ENCODE data around the gene FOXN3.

FOXN3 gene

GRCh38 chr14:89417091-89417464, at the start of gene FOXN3:
TSS of gene FOXN3 (minus strand) at chr14:89417233. CDS start at chr14:89412476, 4,757 bp downstream.
- DNase-seq: peak; percentile 86

GRCh38 chr14:89466484-89466883, 49.5 kb upstream of the FOXN3 start:
- no peak for DNase-seq

- no peak for DNase-seq
Measured at GRCh38 chr14:89465876-89466275, 48.8 kb upstream of the FOXN3 start.

- no peak for DNase-seq
Measured at GRCh38 chr14:89461256-89461655, 44.2 kb upstream of the FOXN3 start.

GRCh38 chr14:89458713-89459420, 41.8 kb upstream of the FOXN3 start:
- no peak for DNase-seq

GRCh38 chr14:89457007-89457406, 40.0 kb upstream of the FOXN3 start:
- DNase-seq: no peak

- DNase-seq: no peak
Measured at GRCh38 chr14:89455412-89455811, 38.4 kb upstream of the FOXN3 start.

GRCh38 chr14:89454996-89455395, 38.0 kb upstream of the FOXN3 start:
- DNase-seq: no peak

GRCh38 chr14:89452281-89452680, 35.2 kb upstream of the FOXN3 start:
- no peak for DNase-seq

- no peak for DNase-seq
Measured at GRCh38 chr14:89451229-89451628, 34.2 kb upstream of the FOXN3 start.

GRCh38 chr14:89447182-89447944, 30.3 kb upstream of the FOXN3 start:
- no peak for DNase-seq

- DNase-seq: no peak
Measured at GRCh38 chr14:89445273-89445973, 28.4 kb upstream of the FOXN3 start.

GRCh38 chr14:89444516-89445125, 27.6 kb upstream of the FOXN3 start:
- DNase-seq: no peak

GRCh38 chr14:89444044-89444443, 27.0 kb upstream of the FOXN3 start:
- DNase-seq: no peak

- DNase-seq: no peak
Measured at GRCh38 chr14:89443042-89443629, 26.1 kb upstream of the FOXN3 start.

- no peak for DNase-seq
Measured at GRCh38 chr14:89442280-89442679, 25.2 kb upstream of the FOXN3 start.

- DNase-seq: no peak
Measured at GRCh38 chr14:89440986-89441909, 24.2 kb upstream of the FOXN3 start.

- DNase-seq: no peak
Measured at GRCh38 chr14:89435892-89436656, 19.0 kb upstream of the FOXN3 start.

GRCh38 chr14:89435492-89435891, 18.5 kb upstream of the FOXN3 start:
- no peak for DNase-seq

GRCh38 chr14:89432226-89432625, 15.2 kb upstream of the FOXN3 start:
- peak; percentile 86 for DNase-seq
